ENCODE measurements around the gene TMEM115. TPM values are rescaled to one million over a fixed set of nuclear protein-coding genes. Genes with fewer than 3 reads are reported as not detected.

Gene TMEM115
- total and polyA plus RNA-seq, 2 of the 13 experiments (the other 11 are each of a cell fraction or from before 2014, with no cell fraction given): 22.1 to 30.7 TPM

- FAIRE-seq (peak; percentile 44), DNase-seq (ENCODE audit: low spot score) (no peak), ATAC-seq (no peak)
- in situ Hi-C loops (cut with HindIII; ENCODE audit: extremely low pct_ligation_motif_present, low pct_unique_long_range_greater_than_20kb) (loop anchor here (5.0 kb wide), 1 partner anchor 61 kb away; no protein-coding TSS in a partner anchor), intact Hi-C loops (cut with micrococcal nuclease; ENCODE audit: unreplicated experiment) (no loop called here)
- CTCF ChIA-PET (ENCODE audit: low intra/inter-chr PET ratio, low total read pairs): interaction anchor here (2.3 kb wide), 1 partner anchor 20 kb away, joined by 15 read pairs; the partner anchor contains the start of gene HYAL1
- no peak overlapping the region for H2AFZ ChIP-seq (ENCODE audit: low read length)
- H3K27me3 ChIP-seq (ENCODE audit: control insufficient read depth in 1 of 2, insufficient read depth in 2 of 2, low read length in 2 of 2): no peaks in the 10 kb centered on the region; a peak in 1 of 5 replicates
- peak overlapping the region; percentile 100 for H3K27ac ChIP-seq (ENCODE audit: extremely low read length, insufficient read depth, low read length)
- no peaks in the 10 kb centered on the region for H3K9me3 ChIP-seq (ENCODE audit: low read length)
- H3K79me2 ChIP-seq (ENCODE audit: insufficient read depth, low read length): peaks cover 38% of the 10 kb centered on the region
- TF ChIP-seq HDAC1 (CRISPR knock-in tag; IDR thresholded peaks at IDR 0.05) (0 out of 2 replicates have a peak, but pooled peaks have one; percentile 10), MED13 (CRISPR knock-in tag; IDR thresholded peaks at IDR 0.05) (0 out of 2 replicates have a peak, but pooled peaks have one; percentile 34), MED1 (CRISPR knock-in tag; IDR thresholded peaks at IDR 0.05) (no peak), SAP130 (CRISPR knock-in tag; IDR thresholded peaks at IDR 0.05; ENCODE audit: low read depth) (peak; percentile 56), ZNF781 (CRISPR knock-in tag; IDR thresholded peaks at IDR 0.05; ENCODE audit: borderline replicate concordance, not compliant biosample characterization) (no peak), ZNF383 (CRISPR knock-in tag; IDR thresholded peaks at IDR 0.05; ENCODE audit: borderline replicate concordance) (0 out of 2 replicates have a peak, but pooled peaks have one; percentile 3), MAX (IDR thresholded peaks at IDR 0.05) (0 out of 2 replicates have a peak, but pooled peaks have one; percentile 17), ARNTL (CRISPR knock-in tag; IDR thresholded peaks at IDR 0.05) (0 out of 2 replicates have a peak, but pooled peaks have one; percentile 18), POLR2G (IDR thresholded peaks at IDR 0.05; ENCODE audit: low read depth, low read length) (0 out of 2 replicates have a peak, but pooled peaks have one; percentile 13), ZNF263 (CRISPR knock-in tag; IDR thresholded peaks at IDR 0.05) (peak; percentile 48; the same call in 1 of the 2 replicates), ZNF543 (CRISPR knock-in tag; IDR thresholded peaks at IDR 0.05) (0 out of 2 replicates have a peak, but pooled peaks have one; percentile 10)
- TF ChIP-seq, protein P1, sequence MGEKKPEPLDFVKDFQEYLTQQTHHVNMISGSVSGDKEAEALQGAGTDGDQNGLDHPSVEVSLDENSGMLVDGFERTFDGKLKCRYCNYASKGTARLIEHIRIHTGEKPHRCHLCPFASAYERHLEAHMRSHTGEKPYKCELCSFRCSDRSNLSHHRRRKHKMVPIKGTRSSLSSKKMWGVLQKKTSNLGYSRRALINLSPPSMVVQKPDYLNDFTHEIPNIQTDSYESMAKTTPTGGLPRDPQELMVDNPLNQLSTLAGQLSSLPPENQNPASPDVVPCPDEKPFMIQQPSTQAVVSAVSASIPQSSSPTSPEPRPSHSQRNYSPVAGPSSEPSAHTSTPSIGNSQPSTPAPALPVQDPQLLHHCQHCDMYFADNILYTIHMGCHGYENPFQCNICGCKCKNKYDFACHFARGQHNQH (CRISPR knock-in tag; IDR thresholded peaks at IDR 0.05): no peak
- peak overlapping the region in 1 of 3 experiments; percentile 91; a peak in 1 of 6 replicates for H3K4me3 ChIP-seq (replicated peaks in 1 of 3; ENCODE audit: insufficient read depth in 1 of 3, low read depth in 2 of 3, low read length in 3 of 3)
- 56% methylated on average over 4 of the region's 4 CpGs for WGBS (ENCODE audit: low lambda C conversion rate)
- H3K4me2 ChIP-seq (ENCODE audit: low read depth, low read length): peak overlapping the region; percentile 94
- no peaks in the 10 kb centered on the region for H4K20me1 ChIP-seq (ENCODE audit: insufficient read depth, low read length)
- no TSS peak for BruUV-seq (replicated peaks)
- H3K9ac ChIP-seq (ENCODE audit: insufficient read depth, low read depth, low read length): peak overlapping the region; percentile 99
- POLR2A ChIA-PET: interaction anchor here (0.7 to 13.0 kb wide), 7 partner anchors 13 to 60 kb away, joined by 3 to 222 read pairs (median 11); partner anchors contain the start of genes CYB561D2, HYAL1, HYAL3 and IFRD2
- peaks cover 7 to 26% of the 10 kb centered on the region in 2 experiments for H3K36me3 ChIP-seq (replicated peaks in 1 of 2; ENCODE audit: control insufficient read depth in 1 of 2, insufficient read depth in 2 of 2, low read length in 2 of 2)
- H3K4me1 ChIP-seq (ENCODE audit: insufficient read depth, low read length): peaks cover 71% of the 10 kb centered on the region
Measured at GRCh38 chr3:50323092-50323600, 36.2 kb downstream of the TMEM115 start.

All from HepG2 (cell line).